ENCODE measurements around the gene FCRL2.

FCRL2 gene

GRCh38 chr1:157704878-157705277, 72.1 kb downstream of the FCRL2 start:
- no peak for TF ChIP-seq FOXP2 (optimal IDR thresholded peaks at IDR 0.05; ENCODE audit: borderline replicate concordance, extremely low read depth, extremely low read length, insufficient read depth)
- TF ChIP-seq POLR2AphosphoS5 (IDR thresholded peaks at IDR 0.05; ENCODE audit: low read depth, low read length): no peak
- no peak for TF ChIP-seq SIN3A (IDR thresholded peaks at IDR 0.05; ENCODE audit: borderline replicate concordance, insufficient read depth, low read length)
- TF ChIP-seq TAF1 (IDR thresholded peaks at IDR 0.05; ENCODE audit: borderline replicate concordance, insufficient read depth, low read length): no peak
- no peak for TF ChIP-seq REST (IDR thresholded peaks at IDR 0.05; ENCODE audit: insufficient read depth in 1 of 2, low read depth in 2 of 2, low read length in 2 of 2)

GRCh38 chr1:157703981-157704380, 73.0 kb downstream of the FCRL2 start:
- TF ChIP-seq FOXP2 (optimal IDR thresholded peaks at IDR 0.05; ENCODE audit: borderline replicate concordance, extremely low read depth, extremely low read length, insufficient read depth): no peak

GRCh38 chr1:157702308-157702825, 74.6 kb downstream of the FCRL2 start:
- TF ChIP-seq SIN3A (IDR thresholded peaks at IDR 0.05; ENCODE audit: borderline replicate concordance, insufficient read depth, low read length) (no peak), FOXP2 (optimal IDR thresholded peaks at IDR 0.05; ENCODE audit: borderline replicate concordance, extremely low read depth, extremely low read length, insufficient read depth) (no peak), TAF1 (IDR thresholded peaks at IDR 0.05; ENCODE audit: borderline replicate concordance, insufficient read depth, low read length) (no peak), POLR2AphosphoS5 (IDR thresholded peaks at IDR 0.05; ENCODE audit: low read depth, low read length) (no peak), REST (IDR thresholded peaks at IDR 0.05; ENCODE audit: insufficient read depth in 1 of 2, low read depth in 2 of 2, low read length in 2 of 2) (no peak)

GRCh38 chr1:157700732-157701131, 76.2 kb downstream of the FCRL2 start, which contains the start of gene FCRL3:
Gene FCRL3, minus strand, starts transcription at chr1:157700769. Its CDS starts 280 bp downstream, at chr1:157700489.
- TF ChIP-seq TAF1 (IDR thresholded peaks at IDR 0.05; ENCODE audit: borderline replicate concordance, insufficient read depth, low read length) (no peak), SIN3A (IDR thresholded peaks at IDR 0.05; ENCODE audit: borderline replicate concordance, insufficient read depth, low read length) (no peak), REST (IDR thresholded peaks at IDR 0.05; ENCODE audit: insufficient read depth in 1 of 2, low read depth in 2 of 2, low read length in 2 of 2) (no peak), POLR2AphosphoS5 (IDR thresholded peaks at IDR 0.05; ENCODE audit: low read depth, low read length) (no peak), FOXP2 (optimal IDR thresholded peaks at IDR 0.05; ENCODE audit: borderline replicate concordance, extremely low read depth, extremely low read length, insufficient read depth) (no peak)

- TF ChIP-seq FOXP2 (optimal IDR thresholded peaks at IDR 0.05; ENCODE audit: borderline replicate concordance, extremely low read depth, extremely low read length, insufficient read depth): no peak
- TF ChIP-seq TAF1 (IDR thresholded peaks at IDR 0.05; ENCODE audit: borderline replicate concordance, insufficient read depth, low read length): no peak
These were observed 76.6 kb downstream of the FCRL2 start for GRCh38 chr1:157700305-157700704.

- TF ChIP-seq FOXP2 (optimal IDR thresholded peaks at IDR 0.05; ENCODE audit: borderline replicate concordance, extremely low read depth, extremely low read length, insufficient read depth) (no peak), SIN3A (IDR thresholded peaks at IDR 0.05; ENCODE audit: borderline replicate concordance, insufficient read depth, low read length) (no peak), REST (IDR thresholded peaks at IDR 0.05; ENCODE audit: insufficient read depth in 1 of 2, low read depth in 2 of 2, low read length in 2 of 2) (no peak), TAF1 (IDR thresholded peaks at IDR 0.05; ENCODE audit: borderline replicate concordance, insufficient read depth, low read length) (no peak), POLR2AphosphoS5 (IDR thresholded peaks at IDR 0.05; ENCODE audit: low read depth, low read length) (no peak)
These were observed 79.0 kb downstream of the FCRL2 start for GRCh38 chr1:157697781-157698569.
